Measurements from ENCODE around the gene VASN. TPM values are rescaled to one million over a fixed set of nuclear protein-coding genes. Genes with fewer than 3 reads are reported as not detected.
A peak's percentile ranks its signal among the peaks of the same experiment; 100 is the strongest.

Gene VASN
- total RNA-seq, 4 donors from 2014 or later, result 7.1 to 31.3 (median 21.7) TPM

DNA sequence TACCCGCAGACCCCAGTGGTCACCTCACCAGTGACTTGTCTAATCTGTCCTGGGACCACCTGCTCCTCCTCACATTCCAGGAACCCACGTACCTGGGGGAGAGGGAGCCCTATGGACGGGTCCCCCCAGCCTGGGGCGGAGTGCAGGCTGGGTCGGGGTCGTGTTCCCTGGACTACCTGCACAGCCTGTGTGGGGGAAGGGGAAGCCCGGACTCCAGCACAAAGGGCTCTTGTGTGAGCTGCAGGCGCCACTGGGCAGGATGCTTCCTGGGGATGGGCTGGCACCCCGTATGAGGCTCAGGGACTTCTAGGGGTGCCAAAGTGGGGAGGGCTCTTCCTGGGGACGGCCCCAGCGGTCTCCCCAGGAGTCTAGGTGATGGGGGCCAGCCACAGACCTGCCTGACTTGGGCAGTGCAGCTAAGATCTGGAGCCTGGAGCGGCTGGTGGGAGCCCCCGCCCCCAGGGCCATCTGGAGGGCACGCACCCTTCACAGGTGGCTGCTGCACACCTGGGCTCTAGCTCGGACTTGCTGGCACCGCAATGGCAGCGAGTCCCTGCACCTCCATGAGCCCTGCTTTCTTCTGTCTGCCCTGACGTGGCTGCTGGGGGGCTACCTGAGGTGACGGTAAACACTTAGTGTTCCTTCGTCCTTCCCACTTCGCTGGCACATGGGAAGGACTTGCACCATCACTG, 7.5 kb downstream of the VASN start:
- H3K27me3 ChIP-seq, result no peaks in the 10 kb centered on the region
- H3K27ac ChIP-seq (replicated peaks in 1 of 4), result peak overlapping the region; percentile 82 to 90 (median 84)
- intact Hi-C loops (cut with DNase I), result no loop called here
- TF ChIP-seq EP300 (IDR thresholded peaks at IDR 0.05) (no peak), POLR2A (IDR thresholded peaks at IDR 0.05; ENCODE audit: low read depth) (no peak), POLR2AphosphoS5 (IDR thresholded peaks at IDR 0.05) (no peak)
- TF ChIP-seq, protein P1, sequence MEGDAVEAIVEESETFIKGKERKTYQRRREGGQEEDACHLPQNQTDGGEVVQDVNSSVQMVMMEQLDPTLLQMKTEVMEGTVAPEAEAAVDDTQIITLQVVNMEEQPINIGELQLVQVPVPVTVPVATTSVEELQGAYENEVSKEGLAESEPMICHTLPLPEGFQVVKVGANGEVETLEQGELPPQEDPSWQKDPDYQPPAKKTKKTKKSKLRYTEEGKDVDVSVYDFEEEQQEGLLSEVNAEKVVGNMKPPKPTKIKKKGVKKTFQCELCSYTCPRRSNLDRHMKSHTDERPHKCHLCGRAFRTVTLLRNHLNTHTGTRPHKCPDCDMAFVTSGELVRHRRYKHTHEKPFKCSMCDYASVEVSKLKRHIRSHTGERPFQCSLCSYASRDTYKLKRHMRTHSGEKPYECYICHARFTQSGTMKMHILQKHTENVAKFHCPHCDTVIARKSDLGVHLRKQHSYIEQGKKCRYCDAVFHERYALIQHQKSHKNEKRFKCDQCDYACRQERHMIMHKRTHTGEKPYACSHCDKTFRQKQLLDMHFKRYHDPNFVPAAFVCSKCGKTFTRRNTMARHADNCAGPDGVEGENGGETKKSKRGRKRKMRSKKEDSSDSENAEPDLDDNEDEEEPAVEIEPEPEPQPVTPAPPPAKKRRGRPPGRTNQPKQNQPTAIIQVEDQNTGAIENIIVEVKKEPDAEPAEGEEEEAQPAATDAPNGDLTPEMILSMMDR (IDR thresholded peaks at IDR 0.05), result no peak
- peaks cover 42 to 74% (median 55%) of the 10 kb centered on the region in 4 donors for H3K4me1 ChIP-seq
- H3K9me3 ChIP-seq, result no peaks in the 10 kb centered on the region
- no peak overlapping the region for H3K4me3 ChIP-seq
- 86% methylated on average over 17 of the region's 21 CpGs for WGBS
- H3K36me3 ChIP-seq, result peaks cover 13 to 42% (median 39%) of the 10 kb centered on the region in 4 donors
- DNase-seq (ENCODE audit: extremely low spot score), result no peak

DNA sequence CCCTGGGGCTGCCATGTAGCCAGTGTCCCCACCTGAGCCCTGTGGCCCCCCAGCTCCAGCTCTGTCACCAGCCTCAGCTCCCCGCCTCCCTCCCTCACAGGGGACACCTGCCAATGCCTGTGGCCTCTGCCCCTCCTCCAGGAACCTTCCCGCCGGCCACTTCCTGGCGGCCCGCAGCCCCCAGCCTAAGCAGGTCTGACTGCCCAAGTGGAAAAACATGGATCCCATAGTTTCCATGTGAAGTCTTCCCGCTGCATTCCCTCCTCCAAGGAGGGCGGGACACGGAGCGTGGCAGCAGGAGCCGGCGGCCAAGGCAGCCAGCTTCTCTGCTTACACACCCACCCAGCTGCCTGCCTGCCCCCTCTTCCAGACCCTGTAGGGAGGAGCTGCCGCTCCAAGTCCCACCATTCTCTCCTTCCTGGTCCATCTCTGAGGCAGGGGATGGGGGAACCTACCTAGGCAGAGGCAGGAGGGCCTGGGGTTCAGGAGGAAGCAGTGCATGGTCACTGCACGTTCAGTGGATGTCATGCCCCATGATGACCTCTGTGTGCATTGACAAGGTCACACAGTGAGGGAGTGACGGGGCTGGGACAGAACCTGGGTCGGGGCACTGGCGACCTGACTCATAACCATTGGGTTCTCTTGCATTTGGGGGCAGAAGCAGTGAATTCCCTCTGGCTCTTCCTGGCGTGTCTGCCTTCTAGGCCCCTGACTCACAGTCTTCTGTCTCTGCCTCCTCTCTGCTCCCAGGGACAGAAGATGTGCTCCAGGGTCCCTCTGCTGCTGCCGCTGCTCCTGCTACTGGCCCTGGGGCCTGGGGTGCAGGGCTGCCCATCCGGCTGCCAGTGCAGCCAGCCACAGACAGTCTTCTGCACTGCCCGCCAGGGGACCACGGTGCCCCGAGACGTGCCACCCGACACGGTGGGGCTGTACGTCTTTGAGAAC, 8.7 kb downstream of the VASN start:
- no peak overlapping the region for H3K4me3 ChIP-seq
- peaks cover 13 to 55% (median 48%) of the 10 kb centered on the region in 4 donors for H3K36me3 ChIP-seq
- H3K27ac ChIP-seq (replicated peaks in 1 of 4), result peak overlapping the region in 2 of 4 donors; percentile 12 to 36
- intact Hi-C loops (cut with DNase I), result no loop called here
- no peak for TF ChIP-seq POLR2AphosphoS5 (IDR thresholded peaks at IDR 0.05)
- TF ChIP-seq POLR2A (IDR thresholded peaks at IDR 0.05; ENCODE audit: low read depth), result no peak
- TF ChIP-seq, protein P1 (IDR thresholded peaks at IDR 0.05), result no peak
- no peak for TF ChIP-seq EP300 (IDR thresholded peaks at IDR 0.05)
- H3K27me3 ChIP-seq, result no peaks in the 10 kb centered on the region
- DNase-seq (ENCODE audit: extremely low spot score), result no peak
- no peaks in the 10 kb centered on the region for H3K9me3 ChIP-seq
- WGBS, result 73% methylated on average over 8 of the region's 26 CpGs
- H3K4me1 ChIP-seq, result peaks cover 29 to 68% (median 47%) of the 10 kb centered on the region in 4 donors

DNA sequence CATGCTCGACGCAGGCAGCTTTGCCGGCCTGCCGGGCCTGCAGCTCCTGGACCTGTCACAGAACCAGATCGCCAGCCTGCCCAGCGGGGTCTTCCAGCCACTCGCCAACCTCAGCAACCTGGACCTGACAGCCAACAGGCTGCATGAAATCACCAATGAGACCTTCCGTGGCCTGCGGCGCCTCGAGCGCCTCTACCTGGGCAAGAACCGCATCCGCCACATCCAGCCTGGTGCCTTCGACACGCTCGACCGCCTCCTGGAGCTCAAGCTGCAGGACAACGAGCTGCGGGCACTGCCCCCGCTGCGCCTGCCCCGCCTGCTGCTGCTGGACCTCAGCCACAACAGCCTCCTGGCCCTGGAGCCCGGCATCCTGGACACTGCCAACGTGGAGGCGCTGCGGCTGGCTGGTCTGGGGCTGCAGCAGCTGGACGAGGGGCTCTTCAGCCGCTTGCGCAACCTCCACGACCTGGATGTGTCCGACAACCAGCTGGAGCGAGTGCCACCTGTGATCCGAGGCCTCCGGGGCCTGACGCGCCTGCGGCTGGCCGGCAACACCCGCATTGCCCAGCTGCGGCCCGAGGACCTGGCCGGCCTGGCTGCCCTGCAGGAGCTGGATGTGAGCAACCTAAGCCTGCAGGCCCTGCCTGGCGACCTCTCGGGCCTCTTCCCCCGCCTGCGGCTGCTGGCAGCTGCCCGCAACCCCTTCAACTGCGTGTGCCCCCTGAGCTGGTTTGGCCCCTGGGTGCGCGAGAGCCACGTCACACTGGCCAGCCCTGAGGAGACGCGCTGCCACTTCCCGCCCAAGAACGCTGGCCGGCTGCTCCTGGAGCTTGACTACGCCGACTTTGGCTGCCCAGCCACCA, 9.7 kb downstream of the VASN start:
- Histone ChIP-seq H3K27me3 (no peaks in the 10 kb centered on the region), H3K36me3 (peaks cover 13 to 64% (median 49%) of the 10 kb centered on the region in 4 donors), H3K4me3 (no peak overlapping the region), H3K27ac (replicated peaks in 1 of 4) (no peak overlapping the region), H3K9me3 (no peaks in the 10 kb centered on the region), H3K4me1 (peaks cover 20 to 64% (median 41%) of the 10 kb centered on the region in 4 donors)
- 93% methylated on average over 16 of the region's 59 CpGs for WGBS
- no peak for TF ChIP-seq EP300 (IDR thresholded peaks at IDR 0.05)
- TF ChIP-seq POLR2AphosphoS5 (IDR thresholded peaks at IDR 0.05), result no peak
- no peak for TF ChIP-seq POLR2A (IDR thresholded peaks at IDR 0.05; ENCODE audit: low read depth)
- DNase-seq (ENCODE audit: extremely low spot score), result no peak
- intact Hi-C loops (cut with DNase I), result no loop called here

GRCh38 chr16:4381935-4382794, 10.5 kb downstream of the VASN start:
- Histone ChIP-seq H3K27me3 (no peaks in the 10 kb centered on the region), H3K27ac (replicated peaks in 1 of 4) (peak overlapping the region in 2 of 4 donors; percentile 30 to 35), H3K9me3 (no peaks in the 10 kb centered on the region), H3K36me3 (peaks cover 13 to 73% (median 54%) of the 10 kb centered on the region in 4 donors), H3K4me1 (peaks cover 16 to 64% (median 38%) of the 10 kb centered on the region in 4 donors), H3K4me3 (no peak overlapping the region)
- no peak for DNase-seq (ENCODE audit: extremely low spot score)
- intact Hi-C loops (cut with DNase I), result no loop called here
- TF ChIP-seq, protein P1 (IDR thresholded peaks at IDR 0.05), result no peak
- TF ChIP-seq POLR2AphosphoS5 (IDR thresholded peaks at IDR 0.05) (no peak), POLR2A (IDR thresholded peaks at IDR 0.05; ENCODE audit: low read depth) (no peak), EP300 (IDR thresholded peaks at IDR 0.05) (no peak)
- WGBS, result 93% methylated on average over 28 of the region's 55 CpGs
